ENCODE measurements around the gene SIRT4. TPM values are rescaled to one million over a fixed set of nuclear protein-coding genes. Genes with fewer than 3 reads are reported as not detected.

The SIRT4 gene
- total and polyA plus RNA-seq, 3 experiments from 2014 or later = 0.68 to 1.9 (median 1.8) TPM

DNA sequence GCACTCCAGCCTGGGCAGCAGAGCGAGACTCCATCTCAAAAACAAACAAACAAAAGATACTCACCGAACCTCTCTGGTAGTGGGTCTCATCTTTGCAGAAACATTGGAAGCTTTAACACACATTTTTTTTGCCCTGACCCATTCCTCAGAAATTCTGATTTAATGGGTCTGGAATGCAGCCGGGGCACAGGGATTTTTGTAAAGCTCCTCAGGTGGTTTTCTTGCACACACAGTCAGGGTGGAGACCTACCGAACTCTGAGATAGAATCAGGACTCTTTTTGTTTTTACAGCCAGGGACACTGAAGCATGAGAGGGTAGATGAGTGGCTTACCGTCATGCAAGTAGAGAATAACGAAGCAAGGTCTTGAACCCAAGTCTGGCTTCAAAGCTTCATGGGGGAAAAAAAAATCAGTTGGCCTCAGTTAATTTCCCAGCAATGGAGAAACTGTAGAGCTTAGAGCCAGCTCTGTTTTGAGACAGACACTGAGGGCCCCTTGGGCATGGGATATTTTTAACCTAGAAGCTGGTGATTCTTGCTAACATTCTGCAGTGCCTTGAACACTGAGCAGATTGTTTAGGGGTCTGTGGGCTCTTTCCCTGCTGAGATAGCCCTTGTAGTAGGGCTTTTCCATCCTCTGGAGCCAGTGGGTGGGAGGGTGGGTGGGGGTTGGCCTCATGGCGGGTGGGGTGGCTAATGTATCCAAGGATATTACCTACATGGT, 15.2 kb upstream of the SIRT4 start:
- Histone ChIP-seq H3K4me1 (ENCODE audit: insufficient read depth, low read length) (peaks cover 10% of the 10 kb centered on the region), H3K27me3 (ENCODE audit: insufficient read depth, low read length, poor library complexity, severe bottlenecking) (no peaks in the 10 kb centered on the region), H3K4me3 (ENCODE audit: low read length) (no peak overlapping the region), H3K9me3 (ENCODE audit: low read length) (no peaks in the 10 kb centered on the region), H3K36me3 (ENCODE audit: insufficient read depth, low read length) (no peaks in the 10 kb centered on the region), H3K27ac (ENCODE audit: low read depth, low read length) (no peak overlapping the region)
- H3K4me1 Mint-ChIP-seq = peaks cover 4 to 7% (median 5%) of the 10 kb centered on the region in 3 donors
- H3K27ac Mint-ChIP-seq = peak overlapping the region in 1 of 8 donors; percentile 90
- ChIA-PET POLR2A (interaction anchor here (1.7 kb wide), 1 partner anchor 86 kb away, joined by 6 read pairs; the partner anchor contains the start of gene RPLP0), CTCF (interaction anchor here (0.7 to 5.0 kb wide), 4 partner anchors 15 to 74 kb away, joined by 3 to 20 read pairs (median 4); partner anchors contain the start of genes PXN and SIRT4)
- DNase-seq = no peak
- peaks cover 0 to 3% of the 10 kb centered on the region in 2 donors for H3K27me3 Mint-ChIP-seq
- H3K36me3 Mint-ChIP-seq = no peaks in the 10 kb centered on the region
- H3K9me3 Mint-ChIP-seq = peaks cover 0 to 3% (median 0%) of the 10 kb centered on the region in 5 donors
- H3K4me3 Mint-ChIP-seq = peak overlapping the region in 1 of 7 donors; percentile 61

DNA sequence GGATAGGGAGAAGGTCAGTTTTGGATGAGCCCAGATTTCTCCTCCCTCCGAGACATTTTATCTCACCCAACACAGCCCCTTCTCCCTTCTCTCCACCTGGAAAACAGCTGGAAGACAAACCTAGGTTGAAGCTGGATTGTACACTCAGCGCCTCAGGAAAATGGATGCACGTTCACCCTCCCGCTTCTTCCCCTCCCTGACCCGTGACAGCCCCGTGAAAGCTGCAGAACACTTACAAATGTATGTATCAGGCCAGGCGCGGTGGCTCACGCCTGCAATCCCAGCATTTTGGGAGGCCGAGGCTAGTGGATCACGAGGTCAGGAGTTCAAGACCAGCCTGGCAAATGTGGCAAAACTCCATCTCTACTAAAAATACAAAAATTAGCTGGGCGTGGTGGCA, 14.6 kb upstream of the SIRT4 start:
- POLR2A ChIA-PET = interaction anchor here (1.7 kb wide), 1 partner anchor 86 kb away, joined by 6 read pairs; the partner anchor contains the start of gene RPLP0

DNA sequence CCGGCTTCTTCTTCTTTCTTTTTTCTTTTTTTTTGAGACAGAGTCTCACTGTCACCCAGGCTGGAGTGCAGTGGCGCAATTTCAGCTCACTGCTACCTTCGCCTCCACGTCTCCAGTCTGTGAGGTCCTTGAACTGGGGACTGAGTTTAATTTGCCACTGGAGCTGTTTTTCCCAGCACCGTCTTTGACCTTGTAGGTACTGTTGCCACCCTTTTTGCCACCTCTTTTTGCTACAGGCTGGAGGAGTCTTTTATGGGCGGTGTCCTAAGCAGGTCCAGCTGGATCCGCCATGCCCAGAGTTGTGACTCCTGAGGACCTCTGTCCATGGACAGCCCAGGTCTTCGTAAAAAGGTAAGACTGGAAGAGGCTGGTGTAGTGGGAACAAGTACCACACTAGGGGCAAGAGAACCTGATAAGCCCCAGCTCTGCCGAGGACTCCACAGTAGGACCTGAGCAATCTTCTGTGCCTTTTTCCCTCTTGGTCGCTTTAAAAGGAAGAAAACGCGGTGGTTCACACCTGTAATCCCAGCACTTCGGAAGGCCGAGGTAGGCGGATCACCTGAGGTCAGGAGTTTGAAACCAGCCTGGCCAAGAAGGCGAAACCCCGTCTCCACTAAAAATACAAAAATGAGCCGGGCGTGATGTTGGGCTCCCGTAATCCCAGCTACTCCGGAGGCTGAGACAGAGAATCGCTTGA, 11.4 kb upstream of the SIRT4 start:
- DNase-seq = peak in 4 of 5 donors; percentile 9 to 28 (median 14)

More for the DNA sequence above, 14.6 kb upstream of the SIRT4 start:
- Mint-ChIP-seq H3K4me3 (no peak overlapping the region), H3K27me3 (peaks cover 0 to 3% of the 10 kb centered on the region in 2 donors), H3K36me3 (no peaks in the 10 kb centered on the region), H3K9me3 (peaks cover 0 to 3% (median 0%) of the 10 kb centered on the region in 5 donors), H3K27ac (peak overlapping the region in 1 of 8 donors; percentile 68), H3K4me1 (peaks cover 4 to 7% (median 5%) of the 10 kb centered on the region in 3 donors)
- no peaks in the 10 kb centered on the region for H3K9me3 ChIP-seq (ENCODE audit: low read length)
- peaks cover 10% of the 10 kb centered on the region for H3K4me1 ChIP-seq (ENCODE audit: insufficient read depth, low read length)
- no peak overlapping the region for H3K27ac ChIP-seq (ENCODE audit: low read depth, low read length)
- H3K36me3 ChIP-seq (ENCODE audit: insufficient read depth, low read length) = no peaks in the 10 kb centered on the region
- DNase-seq = no peak
- CTCF ChIA-PET = interaction anchor here (1.2 to 5.0 kb wide), 3 partner anchors 15 to 60 kb away, joined by 3 to 20 read pairs (median 4); partner anchors contain the start of genes PXN and SIRT4
- no peak overlapping the region for H3K4me3 ChIP-seq (ENCODE audit: low read length)
- H3K27me3 ChIP-seq (ENCODE audit: insufficient read depth, low read length, poor library complexity, severe bottlenecking) = no peaks in the 10 kb centered on the region

DNA sequence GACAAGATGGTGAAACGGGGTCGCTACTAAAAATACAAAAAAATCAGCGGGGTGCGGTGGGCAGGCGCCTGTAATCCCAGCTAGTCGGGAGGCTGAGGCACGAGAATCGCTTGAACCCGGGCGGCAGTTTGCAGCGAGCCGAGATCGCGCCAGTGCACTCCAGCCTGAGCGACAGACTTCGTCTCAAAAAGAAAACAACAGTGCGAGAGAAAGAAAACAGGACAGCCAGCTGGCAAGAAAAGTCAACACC, 9.8 kb upstream of the SIRT4 start:
- Mint-ChIP-seq H3K27me3 (no peaks in the 10 kb centered on the region), H3K36me3 (no peaks in the 10 kb centered on the region), H3K9me3 (peaks cover 0 to 3% (median 0%) of the 10 kb centered on the region in 5 donors), H3K27ac (no peak overlapping the region), H3K4me1 (peaks cover 4 to 7% (median 5%) of the 10 kb centered on the region in 3 donors), H3K4me3 (no peak overlapping the region)
- H3K27me3 ChIP-seq (ENCODE audit: insufficient read depth, low read length, poor library complexity, severe bottlenecking) = no peaks in the 10 kb centered on the region
- H3K36me3 ChIP-seq (ENCODE audit: insufficient read depth, low read length) = no peaks in the 10 kb centered on the region
- H3K9me3 ChIP-seq (ENCODE audit: low read length) = no peaks in the 10 kb centered on the region
- no peak for DNase-seq
- ChIA-PET POLR2A (interaction anchor here (0.7 to 4.4 kb wide), 17 partner anchors 10 to 1501 kb away, joined by 3 to 84 read pairs (median 6); partner anchors contain the start of genes DYNLL1, MLEC, PXN and RHOF), CTCF (interaction anchor here (1.7 to 4.9 kb wide), 7 partner anchors 10 to 91 kb away, joined by 3 to 41 read pairs (median 9); partner anchors contain the start of genes PXN, RPLP0 and SIRT4)
- H3K4me3 ChIP-seq (ENCODE audit: low read length) = peak overlapping the region; percentile 91
- H3K4me1 ChIP-seq (ENCODE audit: insufficient read depth, low read length) = peaks cover 16% of the 10 kb centered on the region
- H3K27ac ChIP-seq (ENCODE audit: low read depth, low read length) = peak overlapping the region; percentile 100

More for the DNA sequence above, 11.4 kb upstream of the SIRT4 start:
- Histone ChIP-seq H3K27ac (ENCODE audit: low read depth, low read length) (peak overlapping the region; percentile 100), H3K4me1 (ENCODE audit: insufficient read depth, low read length) (peaks cover 16% of the 10 kb centered on the region), H3K36me3 (ENCODE audit: insufficient read depth, low read length) (no peaks in the 10 kb centered on the region), H3K9me3 (ENCODE audit: low read length) (no peaks in the 10 kb centered on the region), H3K4me3 (ENCODE audit: low read length) (peak overlapping the region; percentile 42), H3K27me3 (ENCODE audit: insufficient read depth, low read length, poor library complexity, severe bottlenecking) (no peaks in the 10 kb centered on the region)
- Mint-ChIP-seq H3K27me3 (peaks cover 0 to 1% of the 10 kb centered on the region in 2 donors), H3K4me1 (peaks cover 4 to 7% (median 5%) of the 10 kb centered on the region in 3 donors), H3K9me3 (peaks cover 0 to 3% (median 0%) of the 10 kb centered on the region in 5 donors), H3K36me3 (no peaks in the 10 kb centered on the region), H3K4me3 (peak overlapping the region in 1 of 7 donors; percentile 10), H3K27ac (peak overlapping the region in 1 of 8 donors; percentile 87)
- POLR2A ChIA-PET = interaction anchor here (0.5 to 4.4 kb wide), 18 partner anchors 12 to 1512 kb away, joined by 3 to 84 read pairs (median 8); partner anchors contain the start of genes MLEC, PXN, RAB35 and RPLP0
- CTCF ChIA-PET = interaction anchor here (1.2 to 4.9 kb wide), 7 partner anchors 11 to 89 kb away, joined by 3 to 41 read pairs (median 9); partner anchors contain the start of genes PXN, RPLP0 and SIRT4

DNA sequence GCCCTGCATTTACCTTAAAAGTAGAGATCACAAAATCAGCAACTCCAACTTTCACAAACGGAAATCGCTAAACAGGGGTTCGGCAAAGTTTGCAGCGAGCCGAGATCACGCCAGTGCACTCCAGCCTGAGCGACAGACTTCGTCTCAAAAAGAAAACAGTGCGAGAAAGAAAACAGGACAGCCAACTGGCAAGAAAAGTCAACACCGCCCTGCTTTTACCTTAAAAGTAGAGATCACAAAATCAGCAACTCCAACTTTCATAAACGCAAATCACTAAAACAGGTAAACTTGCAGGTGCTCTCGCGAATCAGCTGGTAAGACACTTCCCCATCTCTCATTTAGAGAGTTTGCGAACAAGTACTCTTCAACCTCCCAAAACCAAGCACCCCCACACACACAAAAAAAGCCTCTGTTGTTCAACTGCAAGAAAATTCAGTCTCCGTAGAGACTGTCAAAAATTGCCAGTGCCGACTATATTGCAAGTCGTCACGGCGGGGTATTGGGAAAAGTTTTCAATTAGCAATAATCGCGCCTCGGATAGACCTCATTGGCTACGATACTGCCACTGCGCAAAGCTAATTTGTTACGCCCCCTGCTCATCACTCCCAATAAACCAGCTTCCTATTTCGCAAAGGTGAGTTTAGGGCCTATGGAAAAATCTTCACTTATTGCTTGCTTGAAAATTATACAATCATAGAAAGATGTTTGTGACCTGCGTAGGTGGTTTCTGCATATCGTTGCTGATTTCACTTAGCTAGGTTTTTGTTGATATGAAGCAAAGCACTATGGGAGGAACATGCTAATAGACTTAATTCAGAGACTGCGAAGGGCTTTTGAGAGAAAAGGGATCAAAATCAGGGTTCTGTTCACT, 9.2 kb upstream of the SIRT4 start, which contains the start of gene RNU4-1:
TSS of gene RNU4-1 (minus strand) at position 577 of the 871 bp plus-strand sequence.
- Mint-ChIP-seq H3K9me3 (peaks cover 0 to 3% (median 0%) of the 10 kb centered on the region in 5 donors), H3K27me3 (no peaks in the 10 kb centered on the region), H3K4me1 (peaks cover 4 to 7% (median 5%) of the 10 kb centered on the region in 3 donors), H3K27ac (no peak within 1 kb of the TSS), H3K36me3 (no peaks in the 10 kb centered on the region), H3K4me3 (no peak within 1 kb of the TSS)
- Histone ChIP-seq H3K36me3 (ENCODE audit: insufficient read depth, low read length) (no peaks in the 10 kb centered on the region), H3K27me3 (ENCODE audit: insufficient read depth, low read length, poor library complexity, severe bottlenecking) (no peaks in the 10 kb centered on the region), H3K27ac (ENCODE audit: low read depth, low read length) (peak within 1 kb of the TSS; percentile 100), H3K4me1 (ENCODE audit: insufficient read depth, low read length) (peaks cover 16% of the 10 kb centered on the region), H3K4me3 (ENCODE audit: low read length) (peak within 1 kb of the TSS; percentile 91), H3K9me3 (ENCODE audit: low read length) (no peaks in the 10 kb centered on the region)
- DNase-seq = peak; percentile 52 to 90 (median 85)
- ChIA-PET POLR2A (interaction anchor here (0.5 to 4.4 kb wide), 18 partner anchors 10 to 1500 kb away, joined by 3 to 84 read pairs (median 6); partner anchors contain the start of genes DYNLL1, MLEC, PXN and RHOF), CTCF (interaction anchor here (0.7 to 4.9 kb wide), 8 partner anchors 9 to 91 kb away, joined by 3 to 41 read pairs (median 8); partner anchors contain the start of genes PXN, RPLP0 and SIRT4)

DNA sequence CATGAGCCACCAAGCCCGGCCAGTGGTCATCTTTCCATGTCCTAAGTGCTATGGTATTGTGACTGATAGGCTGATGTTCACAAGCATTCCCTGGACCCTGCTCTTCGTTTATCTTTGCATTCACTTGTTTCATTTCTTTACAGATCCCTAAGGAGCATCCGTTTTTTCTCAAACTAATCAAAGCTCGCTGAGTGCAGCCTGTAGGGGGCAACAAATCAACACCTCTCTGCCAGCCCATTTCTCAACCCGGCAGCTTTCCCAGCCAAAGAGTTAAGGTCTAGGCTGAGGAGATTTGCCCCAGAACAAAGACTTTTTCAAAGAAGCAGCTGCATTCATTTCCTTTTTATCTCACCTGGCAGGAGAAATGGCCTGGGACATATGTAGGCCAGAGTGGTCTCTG, 12.1 kb downstream of the SIRT4 start:
- H3K27me3 ChIP-seq (ENCODE audit: insufficient read depth, low read length, poor library complexity, severe bottlenecking) = no peaks in the 10 kb centered on the region
- peaks cover 13 to 16% (median 15%) of the 10 kb centered on the region in 3 donors for H3K4me1 Mint-ChIP-seq
- H3K4me3 ChIP-seq (ENCODE audit: low read length) = no peak overlapping the region
- H3K9me3 ChIP-seq (ENCODE audit: low read length) = no peaks in the 10 kb centered on the region
- DNase-seq = no peak
- POLR2A ChIA-PET = interaction anchor here (1.3 kb wide), 1 partner anchor 22 kb away, joined by 4 read pairs; the partner anchor contains the start of gene RNU4-2
- H3K36me3 Mint-ChIP-seq = no peaks in the 10 kb centered on the region
- peaks cover 12% of the 10 kb centered on the region for H3K4me1 ChIP-seq (ENCODE audit: insufficient read depth, low read length)
- no peak overlapping the region for H3K27ac ChIP-seq (ENCODE audit: low read depth, low read length)
- no peak overlapping the region for H3K27ac Mint-ChIP-seq
- no peaks in the 10 kb centered on the region for H3K27me3 Mint-ChIP-seq
- CTCF ChIA-PET = interaction anchor here (1.1 to 3.4 kb wide), 2 partner anchors 12 to 13 kb away, joined by 3 to 19 read pairs; partner anchors contain the start of gene SIRT4
- H3K9me3 Mint-ChIP-seq = no peaks in the 10 kb centered on the region
- no peak overlapping the region for H3K4me3 Mint-ChIP-seq
- no peaks in the 10 kb centered on the region for H3K36me3 ChIP-seq (ENCODE audit: insufficient read depth, low read length)

Data from CD8-positive, alpha-beta memory T cell (primary cell).